ENCODE measurements around the gene ZNF317.

Gene ZNF317

GRCh38 chr19:9140159-9140874 is at the start of gene ZNF317:
TSS of gene ZNF317 (plus strand) at chr19:9140397. CDS start at chr19:9156017, 15,620 bp downstream.
- peak; percentile 92 for DNase-seq

- no peak for DNase-seq
Measured at GRCh38 chr19:9107375-9107774, 32.8 kb upstream of the ZNF317 start, which contains the start of gene OR7G2. TSS of gene OR7G2 (minus strand) at chr19:9107475. CDS start at chr19:9103243, 4,232 bp downstream.

- no peak for DNase-seq
Measured at GRCh38 chr19:9109959-9110358, 30.2 kb upstream of the ZNF317 start.

GRCh38 chr19:9115307-9115813 is 24.8 kb upstream of the ZNF317 start, which contains the start of gene OR7G1:
TSS of gene OR7G1 (minus strand) at chr19:9115763. CDS start at chr19:9115763, 0 bp downstream.
- no peak for DNase-seq

- no peak for DNase-seq
Measured at GRCh38 chr19:9116547-9116946, 23.6 kb upstream of the ZNF317 start.

GRCh38 chr19:9126900-9127405 is 13.2 kb upstream of the ZNF317 start, which contains the start of gene OR7G3:
TSS of gene OR7G3 (minus strand) at chr19:9126950. CDS start at chr19:9126950, 0 bp downstream.
- DNase-seq = no peak

GRCh38 chr19:9128171-9128570 is 12.0 kb upstream of the ZNF317 start:
- DNase-seq = no peak

GRCh38 chr19:9130965-9131364 is 9.2 kb upstream of the ZNF317 start:
- DNase-seq = no peak

GRCh38 chr19:9132422-9132821 is 7.8 kb upstream of the ZNF317 start:
- DNase-seq = no peak

GRCh38 chr19:9139609-9140158 is 513 bp upstream of the ZNF317 start:
- DNase-seq = no peak

- no peak for DNase-seq
Measured at GRCh38 chr19:9144920-9145319, 4.7 kb downstream of the ZNF317 start.

GRCh38 chr19:9146882-9147281 is 6.7 kb downstream of the ZNF317 start:
- no peak for DNase-seq

- DNase-seq = no peak
Measured at GRCh38 chr19:9148697-9149096, 8.5 kb downstream of the ZNF317 start.

GRCh38 chr19:9149997-9150396 is 9.8 kb downstream of the ZNF317 start:
- no peak for DNase-seq

- DNase-seq = no peak
Measured at GRCh38 chr19:9150650-9151049, 10.5 kb downstream of the ZNF317 start.

- no peak for DNase-seq
Measured at GRCh38 chr19:9151367-9151766, 11.2 kb downstream of the ZNF317 start.

- no peak for DNase-seq
Measured at GRCh38 chr19:9155591-9155990, 15.4 kb downstream of the ZNF317 start.

- DNase-seq = no peak
Measured at GRCh38 chr19:9156304-9156703, 16.1 kb downstream of the ZNF317 start.

- DNase-seq = no peak
Measured at GRCh38 chr19:9159891-9160290, 19.7 kb downstream of the ZNF317 start.

GRCh38 chr19:9161427-9161826 is 21.2 kb downstream of the ZNF317 start:
- no peak for DNase-seq

- no peak for DNase-seq
Measured at GRCh38 chr19:9165261-9165660, 25.1 kb downstream of the ZNF317 start.

GRCh38 chr19:9166846-9167245 is 26.6 kb downstream of the ZNF317 start:
- no peak for DNase-seq

- no peak for DNase-seq
Measured at GRCh38 chr19:9171393-9171991, 31.3 kb downstream of the ZNF317 start.

- DNase-seq = no peak
Measured at GRCh38 chr19:9175326-9175725, 35.1 kb downstream of the ZNF317 start.

All from fibroblast of skin of right quadriceps (primary cell).